ENCODE measurements around the gene NATD1.

Gene NATD1

GRCh38 chr17:21297026-21297520 lies 43.9 kb upstream of the NATD1 start:
- Histone ChIP-seq H3K4me1 (ENCODE audit: low read depth, poor library complexity, severe bottlenecking) (no peaks in the 10 kb centered on the region), H4K20me1 (ENCODE audit: insufficient read depth) (no peaks in the 10 kb centered on the region), H3K4me2 (no peak overlapping the region), H3K79me2 (ENCODE audit: insufficient read depth, low read depth) (peaks cover 11% of the 10 kb centered on the region; the same call in 1 of the 2 replicates), H3K27me3 (ENCODE audit: insufficient read depth, low read depth) (no peaks in the 10 kb centered on the region), H3K27ac (no peak overlapping the region), H3K9ac (no peak overlapping the region), H3K4me3 (IDR thresholded peaks at IDR 0.05; ENCODE audit: insufficient read depth, low read depth, low read length) (no peak overlapping the region), H3K36me3 (ENCODE audit: insufficient read depth) (no peaks in the 10 kb centered on the region), H2AFZ (ENCODE audit: low read depth) (no peak overlapping the region)
- no peak for TF ChIP-seq CTCF (conservative IDR thresholded peaks at IDR 0.05; ENCODE audit: low read depth, low read length)

- Histone ChIP-seq H3K27me3 (ENCODE audit: insufficient read depth, low read depth) (no peaks in the 10 kb centered on the region), H3K4me2 (no peak overlapping the region), H3K4me3 (IDR thresholded peaks at IDR 0.05; ENCODE audit: insufficient read depth, low read depth, low read length) (no peak overlapping the region), H3K27ac (no peak overlapping the region), H4K20me1 (ENCODE audit: insufficient read depth) (no peaks in the 10 kb centered on the region), H3K79me2 (ENCODE audit: insufficient read depth, low read depth) (peaks cover 15% of the 10 kb centered on the region; the same call in 1 of the 2 replicates), H3K4me1 (ENCODE audit: low read depth, poor library complexity, severe bottlenecking) (no peaks in the 10 kb centered on the region), H3K9ac (no peak overlapping the region), H3K36me3 (ENCODE audit: insufficient read depth) (no peaks in the 10 kb centered on the region), H2AFZ (ENCODE audit: low read depth) (no peak overlapping the region)
- TF ChIP-seq CTCF (conservative IDR thresholded peaks at IDR 0.05; ENCODE audit: low read depth, low read length) = no peak
Measured at GRCh38 chr17:21296097-21297025, 43.2 kb upstream of the NATD1 start.

GRCh38 chr17:21295036-21295952 lies 42.1 kb upstream of the NATD1 start:
- H3K4me1 ChIP-seq (ENCODE audit: low read depth, poor library complexity, severe bottlenecking) = no peaks in the 10 kb centered on the region

More at GRCh38 chr17:21295036-21295952, 42.1 kb upstream of the NATD1 start:
- Histone ChIP-seq H3K9ac (no peak overlapping the region), H4K20me1 (ENCODE audit: insufficient read depth) (no peaks in the 10 kb centered on the region), H3K4me3 (IDR thresholded peaks at IDR 0.05; ENCODE audit: insufficient read depth, low read depth, low read length) (no peak overlapping the region), H3K4me2 (no peak overlapping the region), H3K27ac (no peak overlapping the region), H3K79me2 (ENCODE audit: insufficient read depth, low read depth) (peaks cover 26% of the 10 kb centered on the region), H2AFZ (ENCODE audit: low read depth) (no peak overlapping the region), H3K36me3 (ENCODE audit: insufficient read depth) (no peaks in the 10 kb centered on the region), H3K27me3 (ENCODE audit: insufficient read depth, low read depth) (no peaks in the 10 kb centered on the region)
- no peak for TF ChIP-seq CTCF (conservative IDR thresholded peaks at IDR 0.05; ENCODE audit: low read depth, low read length)

Data from KMS-11 (cell line).